HL-60/S4 (cell line): ENCODE measurements around the gene EIF1B.
"Not testable (repeated sequence)": the region's sequence is repeated elsewhere in the genome, so short reads cannot be mapped to it uniquely, and the experiment has no call there.

Experiments used
- in situ Hi-C: fragments of 300-500 bp; cut with MboI; formaldehyde crosslinking; loops from 2 replicates; pipeline ENCODE4 v1.14.3; 2022; ENCODE audit warnings: low sequenced_read_pairs

Gene EIF1B

DNA sequence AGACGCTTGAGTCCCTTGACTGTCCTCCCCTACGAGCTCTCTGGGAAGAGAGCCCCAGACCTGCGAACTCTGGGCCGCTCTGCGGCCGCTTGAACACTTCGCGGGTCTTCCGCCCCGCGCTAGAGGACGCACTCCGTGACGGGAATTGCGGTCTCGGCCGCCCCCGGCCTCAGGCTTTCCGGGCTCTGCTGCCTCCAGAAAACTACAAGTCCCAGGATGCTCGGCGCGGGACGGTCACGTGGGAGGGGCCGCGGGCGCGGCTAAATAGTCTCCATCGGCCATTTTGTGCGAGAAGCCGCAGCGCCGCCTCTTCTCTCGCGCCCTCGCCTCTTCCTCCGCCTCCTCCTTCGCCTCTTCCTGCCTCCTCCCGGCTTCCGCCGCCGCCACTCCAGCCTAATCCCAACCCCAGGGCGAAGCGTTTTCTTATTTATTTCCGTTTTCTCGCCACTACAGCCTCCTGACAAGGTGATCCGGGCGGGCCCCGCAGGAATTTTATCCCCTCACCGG, at the start of gene EIF1B:
TSS of gene EIF1B (plus strand) at position 290 of the 507 bp plus-strand sequence. CDS start 235 bp downstream, outside the sequence.
- in situ Hi-C loops = no loop called here

- in situ Hi-C loops = no loop called here
Measured at GRCh38 chr3:40262331-40262730, 47.2 kb upstream of the EIF1B start.

GRCh38 chr3:40264451-40264850, 45.1 kb upstream of the EIF1B start:
- in situ Hi-C loops = no loop called here

GRCh38 chr3:40265181-40265580, 44.3 kb upstream of the EIF1B start:
- in situ Hi-C loops = no loop called here

DNA sequence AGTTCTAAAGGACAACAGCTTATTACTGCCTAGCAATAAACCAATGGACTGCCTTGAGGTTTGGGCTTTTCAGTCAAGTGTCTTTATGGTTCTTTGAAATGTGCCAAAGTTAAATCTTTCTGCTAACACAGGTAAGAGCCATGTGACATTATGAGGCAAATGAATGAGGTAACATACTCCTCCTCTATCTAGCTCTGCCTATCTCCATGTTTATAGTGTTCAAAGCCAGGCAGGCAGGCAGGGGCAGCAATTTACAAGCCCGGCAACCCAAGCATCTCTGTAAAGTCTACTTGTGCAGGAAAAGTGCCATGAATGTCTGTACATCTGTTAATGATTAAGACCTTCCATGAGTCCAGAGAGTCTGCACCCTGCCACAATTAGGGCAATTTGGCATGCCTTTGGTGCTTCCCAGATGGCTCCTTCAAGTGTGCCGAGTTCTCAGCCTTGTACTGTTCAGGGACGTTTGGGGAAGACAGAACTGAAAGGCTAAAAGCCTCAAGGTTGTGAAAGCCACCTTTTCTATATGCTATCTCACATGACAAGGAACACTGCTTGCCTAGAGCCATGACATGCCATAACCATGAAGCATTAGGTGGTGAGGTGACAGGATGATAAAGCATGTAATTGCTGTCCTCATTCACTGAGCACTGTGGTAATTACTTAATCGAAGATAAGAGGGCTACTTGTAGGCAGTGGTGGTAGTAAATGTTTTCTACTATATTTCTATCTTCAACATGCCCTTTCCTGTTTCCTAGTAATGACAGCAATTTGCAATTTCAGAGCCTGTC, 41.4 kb upstream of the EIF1B start:
- in situ Hi-C loops = no loop called here

- in situ Hi-C loops = no loop called here
Measured at GRCh38 chr3:40268802-40269524, 40.5 kb upstream of the EIF1B start.

DNA sequence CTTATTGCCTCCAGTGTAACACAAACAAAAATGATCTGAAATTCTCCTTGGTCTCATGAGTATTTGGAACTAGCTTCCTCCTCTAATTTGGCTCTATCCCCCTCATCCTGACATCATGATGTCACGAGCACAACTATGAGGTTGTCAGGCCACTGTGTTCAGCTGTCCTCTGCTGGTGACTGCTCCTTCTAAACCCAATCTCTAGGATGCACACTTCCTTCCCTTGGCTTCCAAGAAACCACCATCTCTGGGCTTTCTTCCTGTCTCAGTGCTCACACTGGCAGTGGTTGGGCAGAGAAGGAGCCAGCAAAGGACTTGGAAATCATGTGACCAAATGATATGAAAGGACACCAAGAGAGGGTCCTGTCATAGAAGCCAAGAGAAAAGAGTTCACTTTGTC, 30.7 kb upstream of the EIF1B start:
- in situ Hi-C loops = no loop called here

- in situ Hi-C loops = no loop called here
Measured at GRCh38 chr3:40281995-40282394, 27.5 kb upstream of the EIF1B start.

DNA sequence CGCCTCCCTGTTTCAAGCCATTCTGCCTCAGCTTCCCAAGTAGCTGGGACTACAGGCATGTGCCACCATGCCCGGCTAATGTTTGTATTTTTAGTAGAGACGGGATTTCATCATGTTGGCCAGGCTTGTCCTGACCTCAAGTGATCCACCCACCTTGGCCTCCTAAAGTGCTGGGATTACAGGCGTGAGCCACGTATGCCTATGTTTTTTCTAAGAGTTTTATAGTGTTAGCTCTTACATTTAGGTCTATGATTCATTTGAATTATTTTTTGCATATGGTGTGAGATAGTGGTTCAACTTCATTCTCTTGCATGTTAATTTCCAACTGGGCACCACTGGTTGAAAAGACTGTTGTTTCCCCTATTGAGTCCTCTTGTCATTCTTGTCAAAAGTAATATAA, 26.4 kb upstream of the EIF1B start:
- in situ Hi-C loops = not testable (repeated sequence)

GRCh38 chr3:40287248-40287647, 22.3 kb upstream of the EIF1B start:
- in situ Hi-C loops = no loop called here

DNA sequence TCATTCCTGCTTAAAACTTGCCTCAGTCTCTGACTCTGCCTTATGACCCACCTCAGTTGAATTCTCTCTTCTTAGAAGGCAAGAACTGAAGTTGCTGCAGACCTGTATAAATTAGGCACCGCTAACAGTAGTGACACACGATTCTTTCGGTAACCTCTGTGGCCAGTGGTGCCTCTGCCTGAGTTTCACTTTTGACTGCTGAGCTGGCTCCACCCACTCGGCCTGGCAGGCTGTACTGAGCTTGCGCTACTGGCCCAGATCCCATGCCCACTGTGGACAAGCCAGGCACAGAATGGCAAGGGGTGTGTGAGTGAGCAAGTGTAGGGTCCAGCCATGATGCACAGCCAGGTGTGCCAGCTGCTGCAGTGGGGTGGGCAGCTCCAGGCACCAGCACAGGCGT, 19.1 kb upstream of the EIF1B start:
- in situ Hi-C loops = no loop called here

DNA sequence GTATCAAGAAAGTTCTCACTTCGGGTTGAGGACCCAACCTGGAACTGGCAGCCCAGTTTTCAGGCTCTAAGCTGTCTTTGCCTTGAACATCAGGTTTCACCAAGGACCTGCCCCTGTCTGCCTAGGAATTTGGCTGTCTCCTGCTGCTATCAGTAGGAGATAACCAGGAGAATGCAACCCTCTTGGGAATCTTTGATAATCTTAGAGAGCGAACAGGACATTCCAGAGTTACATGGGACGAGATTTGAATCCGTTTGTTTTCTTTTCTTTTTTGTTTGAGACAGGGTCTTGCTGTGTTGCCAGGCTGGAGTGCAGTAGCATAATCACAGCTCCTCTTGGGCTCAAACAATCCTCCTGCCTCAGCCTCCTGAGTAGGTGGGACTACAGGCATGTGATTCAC, 18.0 kb upstream of the EIF1B start:
- in situ Hi-C loops = no loop called here

- in situ Hi-C loops = no loop called here
Measured at GRCh38 chr3:40292637-40293349, 16.7 kb upstream of the EIF1B start.

- in situ Hi-C loops = no loop called here
Measured at GRCh38 chr3:40294434-40294833, 15.1 kb upstream of the EIF1B start.

- in situ Hi-C loops = no loop called here
Measured at GRCh38 chr3:40298075-40298474, 11.4 kb upstream of the EIF1B start.

DNA sequence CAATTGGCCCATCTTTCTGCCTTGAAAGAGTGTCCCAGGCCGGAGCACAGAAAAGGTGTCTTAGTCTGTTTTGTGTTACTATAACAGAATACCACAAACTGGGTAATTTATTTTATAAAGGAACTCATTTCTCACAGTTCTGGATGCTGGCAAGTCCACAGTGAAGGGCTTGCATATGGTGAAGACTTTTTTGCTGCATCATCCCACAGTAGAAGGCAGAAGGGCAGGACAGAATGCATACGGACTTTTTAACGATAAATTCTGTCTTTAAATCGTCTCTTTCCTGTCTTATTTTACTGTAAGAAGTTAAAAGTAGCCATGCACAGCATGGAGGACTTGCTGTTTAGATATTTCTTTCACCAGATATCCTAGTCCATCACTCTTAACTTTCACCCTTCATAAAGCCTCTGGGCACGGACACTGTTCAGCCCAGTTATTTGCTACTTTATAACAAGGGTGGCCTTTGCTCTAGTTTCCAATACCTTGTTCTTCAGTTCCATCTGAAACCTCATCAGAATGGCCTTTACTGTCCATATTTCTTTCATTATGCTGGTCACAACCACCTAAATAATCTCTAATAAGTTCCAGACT, 10.3 kb upstream of the EIF1B start:
- in situ Hi-C loops = no loop called here

GRCh38 chr3:40299721-40300335, 9.7 kb upstream of the EIF1B start:
- in situ Hi-C loops = no loop called here

DNA sequence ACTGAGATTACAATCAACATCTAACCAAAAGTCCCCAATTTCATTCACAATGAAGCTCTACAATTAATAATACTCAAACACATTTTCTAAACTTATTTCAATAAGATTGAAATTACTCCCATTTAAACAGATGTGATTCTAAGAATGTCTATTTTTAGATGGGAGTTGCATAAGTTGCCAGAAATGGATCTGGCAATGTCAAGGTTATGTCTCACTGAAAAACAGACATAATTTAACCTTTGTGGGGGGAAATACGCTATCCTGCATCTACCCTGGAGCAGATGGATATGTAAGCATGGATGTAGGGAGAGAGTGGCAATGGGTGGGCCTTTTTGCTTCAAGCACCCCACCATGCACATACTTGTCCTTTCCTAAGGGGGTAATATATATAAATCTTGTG, 6.7 kb upstream of the EIF1B start:
- in situ Hi-C loops = no loop called here

DNA sequence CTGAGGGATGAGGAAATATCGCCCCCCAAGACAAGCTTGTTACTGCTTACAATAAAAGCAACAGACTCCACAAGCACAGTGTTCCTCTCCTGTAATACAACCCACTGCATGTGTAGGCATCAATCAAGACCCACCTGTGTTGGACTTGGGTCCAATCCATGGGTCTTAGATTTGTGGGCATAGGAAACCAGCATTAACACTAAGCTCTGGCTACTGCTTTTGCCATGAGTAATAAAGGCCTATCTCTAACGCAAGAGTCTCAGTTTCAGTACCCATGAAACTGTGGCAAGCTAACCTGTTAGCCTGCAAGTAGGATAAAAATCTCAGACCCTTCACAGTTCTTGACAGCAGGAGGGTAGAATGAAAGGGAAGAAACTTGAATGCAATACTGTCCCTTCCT, 5.2 kb upstream of the EIF1B start:
- in situ Hi-C loops = no loop called here

DNA sequence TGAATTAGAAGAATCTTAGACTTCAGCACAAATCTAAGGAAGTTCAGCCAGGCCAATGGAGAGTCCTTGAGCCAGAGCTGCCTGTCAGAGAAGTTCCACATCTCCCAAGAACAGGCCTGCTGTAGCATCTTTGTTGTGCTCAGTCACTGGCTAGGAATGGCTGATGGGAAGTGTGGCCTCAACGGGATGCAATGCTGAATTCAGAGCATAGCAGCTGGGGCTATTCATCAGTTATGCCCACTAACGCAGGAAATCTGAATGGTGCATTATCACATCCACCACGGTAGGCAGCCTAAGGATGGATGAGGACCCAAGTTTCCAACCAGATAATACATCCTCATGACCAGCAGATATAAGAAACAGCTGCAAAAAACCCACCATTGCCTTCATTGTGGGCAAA, 3.2 kb upstream of the EIF1B start:
- in situ Hi-C loops = no loop called here

DNA sequence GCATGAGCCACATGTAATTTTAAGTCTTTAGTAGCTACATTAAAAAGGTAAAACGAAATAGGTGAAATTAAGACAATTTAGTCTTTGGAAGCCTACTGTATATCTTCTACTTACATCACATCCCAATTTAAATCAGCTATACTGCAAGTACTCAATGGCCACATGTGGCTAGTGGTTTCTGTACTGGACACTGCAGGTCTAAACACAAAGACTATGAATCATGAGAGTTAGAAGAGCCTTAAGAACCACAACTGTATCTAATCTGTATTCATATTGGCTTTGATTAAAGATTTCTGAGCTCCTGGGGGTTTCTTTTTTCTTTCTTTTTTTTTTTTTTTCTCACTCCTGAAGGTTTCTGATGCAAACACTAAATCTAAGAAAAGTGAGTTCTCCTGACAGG, 2.3 kb upstream of the EIF1B start:
- in situ Hi-C loops = no loop called here
